ENCODE data around the gene RSU1. TPM values are rescaled to one million over a fixed set of nuclear protein-coding genes. Genes with fewer than 3 reads are reported as not detected.

The RSU1 gene
- total and polyA plus RNA-seq, 2 of the 13 experiments (the other 11 are each of a cell fraction or from before 2014, with no cell fraction given): 32.3 to 35.1 TPM

DNA sequence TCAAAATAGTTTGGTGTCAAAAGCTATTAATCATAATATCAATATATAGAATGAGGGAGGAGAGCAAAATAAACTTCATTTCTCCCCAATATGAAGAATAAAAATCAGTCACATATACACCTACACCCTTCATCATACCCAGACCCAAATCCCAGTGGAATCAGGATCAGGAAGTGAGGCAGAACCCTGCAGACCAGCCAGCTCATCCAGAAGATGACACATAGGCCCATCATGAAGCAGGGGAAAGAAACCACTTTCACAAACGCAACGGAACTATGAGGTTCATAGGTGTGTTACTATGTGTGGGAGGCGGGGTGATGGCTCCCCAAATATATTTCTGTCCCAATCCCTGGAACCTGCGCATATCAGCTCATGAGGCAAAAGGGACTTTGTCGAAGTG is 89.0 kb downstream of the RSU1 start:
- ChIA-PET CTCF (ENCODE audit: low intra/inter-chr PET ratio, low total read pairs) (no interaction called here), POLR2A (no interaction called here)
- in situ Hi-C loops (cut with HindIII; ENCODE audit: extremely low pct_ligation_motif_present, low pct_unique_long_range_greater_than_20kb) (no loop called here), intact Hi-C loops (cut with micrococcal nuclease; ENCODE audit: unreplicated experiment) (no loop called here)
- no peak for ATAC-seq
- no peaks in the 10 kb centered on the region for H3K9me3 ChIP-seq (ENCODE audit: low read length)
- no peak overlapping the region for H3K9ac ChIP-seq (ENCODE audit: insufficient read depth, low read depth, low read length)
- DNase-seq (ENCODE audit: low spot score): no peak
- BruUV-seq (replicated peaks): no TSS peak
- no peaks in the 10 kb centered on the region for H3K36me3 ChIP-seq (replicated peaks in 1 of 2; ENCODE audit: control insufficient read depth in 1 of 2, insufficient read depth in 2 of 2, low read length in 2 of 2)
- no peak overlapping the region for H3K27ac ChIP-seq (ENCODE audit: extremely low read length, insufficient read depth, low read length)
- no peak overlapping the region for H3K4me2 ChIP-seq (ENCODE audit: low read depth, low read length)
- no peaks in the 10 kb centered on the region for H3K27me3 ChIP-seq (ENCODE audit: control insufficient read depth in 1 of 2, insufficient read depth in 2 of 2, low read length in 2 of 2)
- FAIRE-seq: no peak
- TF ChIP-seq, protein P1, sequence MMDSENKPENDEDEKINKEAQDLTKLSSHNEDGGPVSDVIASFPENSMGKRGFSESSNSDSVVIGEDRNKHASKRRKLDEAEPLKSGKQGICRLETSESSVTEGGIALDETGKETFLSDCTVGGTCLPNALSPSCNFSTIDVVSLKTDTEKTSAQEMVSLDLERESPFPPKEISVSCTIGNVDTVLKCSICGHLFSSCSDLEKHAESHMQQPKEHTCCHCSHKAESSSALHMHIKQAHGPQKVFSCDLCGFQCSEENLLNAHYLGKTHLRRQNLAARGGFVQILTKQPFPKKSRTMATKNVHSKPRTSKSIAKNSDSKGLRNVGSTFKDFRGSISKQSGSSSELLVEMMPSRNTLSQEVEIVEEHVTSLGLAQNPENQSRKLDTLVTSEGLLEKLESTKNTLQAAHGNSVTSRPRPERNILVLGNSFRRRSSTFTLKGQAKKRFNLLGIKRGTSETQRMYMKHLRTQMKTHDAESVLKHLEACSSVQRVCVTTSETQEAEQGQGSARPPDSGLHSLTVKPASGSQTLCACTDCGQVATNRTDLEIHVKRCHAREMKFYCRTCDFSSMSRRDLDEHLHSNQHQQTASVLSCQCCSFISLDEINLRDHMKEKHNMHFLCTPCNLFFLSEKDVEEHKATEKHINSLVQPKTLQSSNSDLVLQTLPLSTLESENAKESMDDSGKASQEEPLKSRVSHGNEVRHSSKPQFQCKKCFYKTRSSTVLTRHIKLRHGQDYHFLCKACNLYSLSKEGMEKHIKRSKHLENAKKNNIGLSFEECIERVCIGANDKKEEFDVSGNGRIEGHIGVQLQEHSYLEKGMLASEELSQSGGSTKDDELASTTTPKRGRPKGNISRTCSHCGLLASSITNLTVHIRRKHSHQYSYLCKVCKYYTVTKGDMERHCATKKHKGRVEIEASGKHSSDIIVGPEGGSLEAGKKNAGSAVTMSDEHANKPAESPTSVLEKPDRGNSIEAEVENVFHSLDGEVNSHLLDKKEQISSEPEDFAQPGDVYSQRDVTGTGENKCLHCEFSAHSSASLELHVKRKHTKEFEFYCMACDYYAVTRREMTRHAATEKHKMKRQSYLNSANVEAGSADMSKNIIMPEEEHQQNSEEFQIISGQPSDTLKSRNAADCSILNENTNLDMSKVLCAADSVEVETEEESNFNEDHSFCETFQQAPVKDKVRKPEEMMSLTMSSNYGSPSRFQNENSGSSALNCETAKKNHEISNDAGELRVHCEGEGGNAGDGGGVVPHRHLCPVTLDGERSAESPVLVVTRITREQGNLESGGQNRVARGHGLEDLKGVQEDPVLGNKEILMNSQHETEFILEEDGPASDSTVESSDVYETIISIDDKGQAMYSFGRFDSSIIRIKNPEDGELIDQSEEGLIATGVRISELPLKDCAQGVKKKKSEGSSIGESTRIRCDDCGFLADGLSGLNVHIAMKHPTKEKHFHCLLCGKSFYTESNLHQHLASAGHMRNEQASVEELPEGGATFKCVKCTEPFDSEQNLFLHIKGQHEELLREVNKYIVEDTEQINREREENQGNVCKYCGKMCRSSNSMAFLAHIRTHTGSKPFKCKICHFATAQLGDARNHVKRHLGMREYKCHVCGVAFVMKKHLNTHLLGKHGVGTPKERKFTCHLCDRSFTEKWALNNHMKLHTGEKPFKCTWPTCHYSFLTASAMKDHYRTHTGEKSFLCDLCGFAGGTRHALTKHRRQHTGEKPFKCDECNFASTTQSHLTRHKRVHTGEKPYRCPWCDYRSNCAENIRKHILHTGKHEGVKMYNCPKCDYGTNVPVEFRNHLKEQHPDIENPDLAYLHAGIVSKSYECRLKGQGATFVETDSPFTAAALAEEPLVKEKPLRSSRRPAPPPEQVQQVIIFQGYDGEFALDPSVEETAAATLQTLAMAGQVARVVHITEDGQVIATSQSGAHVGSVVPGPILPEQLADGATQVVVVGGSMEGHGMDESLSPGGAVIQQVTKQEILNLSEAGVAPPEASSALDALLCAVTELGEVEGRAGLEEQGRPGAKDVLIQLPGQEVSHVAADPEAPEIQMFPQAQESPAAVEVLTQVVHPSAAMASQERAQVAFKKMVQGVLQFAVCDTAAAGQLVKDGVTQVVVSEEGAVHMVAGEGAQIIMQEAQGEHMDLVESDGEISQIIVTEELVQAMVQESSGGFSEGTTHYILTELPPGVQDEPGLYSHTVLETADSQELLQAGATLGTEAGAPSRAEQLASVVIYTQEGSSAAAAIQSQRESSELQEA (CRISPR knock-in tag; IDR thresholded peaks at IDR 0.05; ENCODE audit: not compliant biosample characterization): no peak
- TF ChIP-seq ATRX (CRISPR knock-in tag; IDR thresholded peaks at IDR 0.05; ENCODE audit: borderline replicate concordance) (no peak), AGO1 (IDR thresholded peaks at IDR 0.05; ENCODE audit: low read depth, low read length, poor library complexity, severe bottlenecking) (no peak), E2F5 (CRISPR knock-in tag; conservative IDR thresholded peaks at IDR 0.05) (no peak), SP5 (CRISPR knock-in tag; IDR thresholded peaks at IDR 0.05; ENCODE audit: borderline replicate concordance, low read depth) (no peak), PPARG (CRISPR knock-in tag; conservative IDR thresholded peaks at IDR 0.05) (no peak), PLRG1 (conservative IDR thresholded peaks at IDR 0.05) (no peak), NFYB (CRISPR knock-in tag; IDR thresholded peaks at IDR 0.05) (no peak), TERF1 (CRISPR knock-in tag; IDR thresholded peaks at IDR 0.05) (no peak), SKI (IDR thresholded peaks at IDR 0.05; ENCODE audit: partially characterized antibody) (no peak), ZFP36L2 (CRISPR knock-in tag; IDR thresholded peaks at IDR 0.05) (no peak)
- H3K4me1 ChIP-seq (ENCODE audit: insufficient read depth, low read length): no peaks in the 10 kb centered on the region
- WGBS (ENCODE audit: low lambda C conversion rate): over 99% methylated on average over 5 of the region's 5 CpGs
- H4K20me1 ChIP-seq (ENCODE audit: insufficient read depth, low read length): no peaks in the 10 kb centered on the region
- H3K4me3 ChIP-seq (replicated peaks in 1 of 3; ENCODE audit: insufficient read depth in 1 of 3, low read depth in 2 of 3, low read length in 3 of 3): no peak overlapping the region
- H2AFZ ChIP-seq (ENCODE audit: low read length): no peak overlapping the region
- no peaks in the 10 kb centered on the region for H3K79me2 ChIP-seq (ENCODE audit: insufficient read depth, low read length)

Measured in HepG2 (cell line).